ENCODE measurements around the gene DOK7. TPM values are rescaled to one million over a fixed set of nuclear protein-coding genes. Genes with fewer than 3 reads are reported as not detected.
A peak's percentile ranks its signal among the peaks of the same experiment; 100 is the strongest.

Gene DOK7
- total RNA-seq, 3 donors from 2014 or later, result 1.3 to 3.5 TPM; not detected in 1

GRCh38 chr4:3443750-3444309 lies 19.3 kb upstream of the DOK7 start:
- H3K27me3 ChIP-seq, result no peaks in the 10 kb centered on the region
- intact Hi-C loops (cut with DNase I; ENCODE audit: low total_unique reads), result loop anchor here (1.0 kb wide), 1 partner anchor 295 kb away; no protein-coding TSS in a partner anchor

GRCh38 chr4:3444351-3445110 lies 18.6 kb upstream of the DOK7 start:
- H3K4me1 ChIP-seq, result peaks cover 0 to 2% of the 10 kb centered on the region in 2 donors
- H3K36me3 ChIP-seq, result no peaks in the 10 kb centered on the region
- no peaks in the 10 kb centered on the region for H3K27me3 ChIP-seq
- TF ChIP-seq, protein P1, sequence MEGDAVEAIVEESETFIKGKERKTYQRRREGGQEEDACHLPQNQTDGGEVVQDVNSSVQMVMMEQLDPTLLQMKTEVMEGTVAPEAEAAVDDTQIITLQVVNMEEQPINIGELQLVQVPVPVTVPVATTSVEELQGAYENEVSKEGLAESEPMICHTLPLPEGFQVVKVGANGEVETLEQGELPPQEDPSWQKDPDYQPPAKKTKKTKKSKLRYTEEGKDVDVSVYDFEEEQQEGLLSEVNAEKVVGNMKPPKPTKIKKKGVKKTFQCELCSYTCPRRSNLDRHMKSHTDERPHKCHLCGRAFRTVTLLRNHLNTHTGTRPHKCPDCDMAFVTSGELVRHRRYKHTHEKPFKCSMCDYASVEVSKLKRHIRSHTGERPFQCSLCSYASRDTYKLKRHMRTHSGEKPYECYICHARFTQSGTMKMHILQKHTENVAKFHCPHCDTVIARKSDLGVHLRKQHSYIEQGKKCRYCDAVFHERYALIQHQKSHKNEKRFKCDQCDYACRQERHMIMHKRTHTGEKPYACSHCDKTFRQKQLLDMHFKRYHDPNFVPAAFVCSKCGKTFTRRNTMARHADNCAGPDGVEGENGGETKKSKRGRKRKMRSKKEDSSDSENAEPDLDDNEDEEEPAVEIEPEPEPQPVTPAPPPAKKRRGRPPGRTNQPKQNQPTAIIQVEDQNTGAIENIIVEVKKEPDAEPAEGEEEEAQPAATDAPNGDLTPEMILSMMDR (IDR thresholded peaks at IDR 0.05), result no peak
- no peak for TF ChIP-seq POLR2A (IDR thresholded peaks at IDR 0.05)
- no peak for TF ChIP-seq POLR2AphosphoS5 (IDR thresholded peaks at IDR 0.05)
- H3K27ac ChIP-seq, result no peak overlapping the region
- no peaks in the 10 kb centered on the region for H3K9me3 ChIP-seq
- H3K4me3 ChIP-seq, result no peak overlapping the region
- no peak for DNase-seq (ENCODE audit: low spot score in 2 of 2)
- intact Hi-C loops (cut with DNase I; ENCODE audit: low total_unique reads), result no loop called here

More at GRCh38 chr4:3443750-3444309, 19.3 kb upstream of the DOK7 start:
- DNase-seq (ENCODE audit: low spot score in 2 of 2), result no peak
- TF ChIP-seq, protein P1 (IDR thresholded peaks at IDR 0.05), result peak in 2 of 3 donors; percentile 7 to 14
- no peak for TF ChIP-seq POLR2A (IDR thresholded peaks at IDR 0.05)
- H3K4me3 ChIP-seq, result no peak overlapping the region
- peaks cover 0 to 2% of the 10 kb centered on the region in 2 donors for H3K4me1 ChIP-seq
- no peaks in the 10 kb centered on the region for H3K9me3 ChIP-seq
- no peaks in the 10 kb centered on the region for H3K36me3 ChIP-seq
- H3K27ac ChIP-seq, result no peak overlapping the region

GRCh38 chr4:3445111-3445820 lies 17.8 kb upstream of the DOK7 start:
- DNase-seq (ENCODE audit: low spot score in 2 of 2), result no peak
- Histone ChIP-seq H3K36me3 (no peaks in the 10 kb centered on the region), H3K4me1 (peaks cover 0 to 2% of the 10 kb centered on the region in 2 donors), H3K9me3 (no peaks in the 10 kb centered on the region), H3K4me3 (no peak overlapping the region), H3K27me3 (no peaks in the 10 kb centered on the region), H3K27ac (no peak overlapping the region)
- TF ChIP-seq POLR2AphosphoS5 (IDR thresholded peaks at IDR 0.05), result no peak
- TF ChIP-seq POLR2A (IDR thresholded peaks at IDR 0.05), result no peak
- TF ChIP-seq, protein P1 (IDR thresholded peaks at IDR 0.05), result no peak
- intact Hi-C loops (cut with DNase I; ENCODE audit: low total_unique reads), result no loop called here

DNA sequence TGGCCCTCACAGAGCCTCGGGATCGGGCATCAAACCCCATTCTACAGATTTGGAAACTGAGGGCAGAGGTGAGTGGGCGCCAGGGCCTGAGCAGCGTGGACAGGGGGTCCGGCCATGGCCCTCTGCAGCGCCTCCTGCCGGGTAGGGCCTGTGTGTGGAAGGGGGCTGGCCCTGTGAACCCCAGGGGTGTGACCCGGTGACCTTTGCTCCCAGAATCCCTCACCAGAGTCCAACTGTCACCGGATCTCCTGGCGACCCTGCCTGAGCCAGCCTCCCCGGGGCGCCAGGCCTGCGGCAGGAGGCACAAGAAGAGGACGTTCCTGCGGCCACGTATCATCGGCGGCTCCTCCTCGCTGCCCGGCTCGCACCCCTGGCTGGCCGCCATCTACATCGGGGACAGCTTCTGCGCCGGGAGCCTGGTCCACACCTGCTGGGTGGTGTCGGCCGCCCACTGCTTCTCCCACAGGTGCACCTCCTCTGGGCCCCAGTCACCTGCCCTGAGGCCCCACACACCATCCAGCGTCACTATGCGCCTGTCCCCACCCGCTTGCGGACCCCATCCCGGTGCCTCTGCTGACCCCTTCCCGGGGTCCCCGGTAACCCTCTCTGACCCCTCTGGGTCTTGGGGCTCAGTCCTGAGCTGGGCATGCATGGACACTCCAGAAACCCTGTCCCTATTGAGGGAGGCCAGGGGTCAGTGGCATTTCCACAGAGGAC lies 17.1 kb upstream of the DOK7 start:
- peaks cover 0 to 2% of the 10 kb centered on the region in 2 donors for H3K4me1 ChIP-seq
- intact Hi-C loops (cut with DNase I; ENCODE audit: low total_unique reads), result no loop called here
- H3K4me3 ChIP-seq, result no peak overlapping the region
- DNase-seq (ENCODE audit: low spot score in 2 of 2), result no peak
- no peaks in the 10 kb centered on the region for H3K27me3 ChIP-seq
- no peaks in the 10 kb centered on the region for H3K36me3 ChIP-seq
- TF ChIP-seq POLR2AphosphoS5 (IDR thresholded peaks at IDR 0.05) (no peak), POLR2A (IDR thresholded peaks at IDR 0.05) (no peak)
- TF ChIP-seq, protein P1 (IDR thresholded peaks at IDR 0.05), result no peak
- no peaks in the 10 kb centered on the region for H3K9me3 ChIP-seq
- no peak overlapping the region for H3K27ac ChIP-seq

Data from breast epithelium (tissue), 4 donors.